ENCODE data around the gene LRRC43.

The LRRC43 gene

DNA sequence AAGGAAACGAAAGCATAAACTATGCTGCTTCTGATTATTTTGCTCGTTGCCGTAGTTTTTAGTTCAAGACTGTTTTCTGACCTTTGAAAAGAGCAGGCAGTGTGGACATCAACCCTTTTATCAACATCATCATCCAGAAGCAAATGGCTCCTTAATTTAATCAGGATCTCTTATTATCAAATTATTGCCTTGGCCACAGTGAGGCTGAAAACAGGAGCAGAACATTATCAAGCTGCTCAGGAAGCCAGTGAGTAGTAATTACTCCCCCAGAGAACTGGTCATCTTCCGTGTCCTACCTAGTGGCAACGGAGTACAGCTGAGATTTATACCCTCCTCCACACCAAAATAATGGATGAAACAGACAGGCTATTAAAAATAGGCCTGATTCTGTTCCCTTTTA lies 45.2 kb downstream of the LRRC43 start:
- no peak for DNase-seq

GRCh38 chr12:122230798-122231197 lies 47.9 kb downstream of the LRRC43 start:
- no peak for DNase-seq

GRCh38 chr12:122232691-122233090 lies 49.8 kb downstream of the LRRC43 start:
- DNase-seq, result no peak

DNA sequence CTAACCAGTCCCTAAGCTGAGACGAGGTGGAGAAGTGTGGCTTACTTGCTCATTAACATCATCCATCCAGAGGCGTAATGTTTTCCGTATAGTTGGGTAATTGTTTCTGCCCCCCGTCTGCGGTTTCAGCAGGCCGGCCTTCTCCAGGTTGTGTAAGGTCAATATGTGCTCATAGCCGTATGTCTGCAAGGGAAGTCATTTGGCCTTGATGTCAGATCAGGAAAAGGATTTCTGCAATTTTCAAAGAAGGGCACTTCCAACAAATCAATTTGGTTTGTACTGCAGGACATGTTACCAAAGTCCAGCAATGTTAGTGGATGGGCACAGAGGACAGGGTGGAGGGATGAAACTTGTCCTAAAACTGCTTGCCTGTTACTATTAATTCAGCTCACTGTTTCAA lies 52.8 kb downstream of the LRRC43 start:
- no peak for DNase-seq

DNA sequence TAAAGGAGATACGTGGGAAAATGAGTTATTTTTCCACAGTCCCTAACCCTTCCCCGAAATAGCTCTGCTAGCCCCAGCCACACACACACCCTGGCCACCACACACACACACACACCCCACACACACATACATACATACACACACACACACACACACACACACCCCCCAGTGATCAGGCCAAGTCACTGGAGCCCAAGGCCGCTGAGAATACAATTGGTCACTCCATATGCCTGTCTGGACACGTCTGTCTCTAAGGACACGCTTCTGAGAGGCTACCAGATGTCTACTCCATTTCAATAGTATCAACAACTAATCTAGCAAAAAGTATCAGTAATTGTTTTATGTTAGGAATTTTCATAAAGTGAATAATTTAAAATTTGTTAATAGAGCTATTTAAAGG lies 55.9 kb downstream of the LRRC43 start:
- no peak for DNase-seq

DNA sequence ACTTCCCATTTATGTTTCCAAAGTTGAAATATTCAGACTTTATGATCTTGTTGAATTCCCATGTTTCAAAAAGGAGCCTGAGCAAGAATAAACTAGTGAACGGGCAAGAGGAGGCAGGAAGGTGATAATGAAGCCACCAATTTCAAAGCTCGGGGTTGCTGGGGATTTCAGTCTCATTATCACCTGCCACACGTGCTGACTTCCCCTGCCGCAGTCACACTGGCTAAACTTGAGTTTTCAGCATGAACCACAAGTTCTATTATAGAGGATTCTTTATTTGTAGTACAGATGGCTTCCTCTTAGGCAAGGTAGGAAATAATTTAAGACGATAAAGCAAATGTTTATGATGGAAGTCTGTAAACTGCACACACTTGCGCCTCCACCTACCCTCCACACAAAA lies 61.0 kb downstream of the LRRC43 start:
- no peak for DNase-seq

- no peak for DNase-seq
Measured at GRCh38 chr12:122244565-122245371, 61.8 kb downstream of the LRRC43 start.

- no peak for DNase-seq
Measured at GRCh38 chr12:122245553-122245952, 62.6 kb downstream of the LRRC43 start.

DNA sequence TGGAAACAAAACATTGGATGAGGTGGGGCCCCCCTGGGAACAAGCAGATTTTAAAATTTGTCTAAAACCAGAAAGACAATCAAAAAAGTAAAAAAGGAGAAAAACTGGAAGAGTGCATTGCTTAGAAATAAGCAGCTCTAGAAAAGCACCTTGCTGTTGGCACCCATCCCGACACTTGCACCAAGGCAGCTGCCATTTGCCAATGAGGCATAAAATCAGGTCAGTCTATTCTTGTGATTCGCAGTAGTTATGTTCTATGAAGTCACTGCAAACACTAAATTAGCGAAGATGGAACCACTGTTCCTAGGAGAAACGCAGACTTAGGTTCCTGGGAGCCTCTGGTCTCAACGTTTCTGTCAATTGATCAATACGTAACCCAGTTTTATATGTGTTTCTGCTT lies 67.1 kb downstream of the LRRC43 start:
- DNase-seq, result no peak

- no peak for DNase-seq
Measured at GRCh38 chr12:122250536-122250935, 67.6 kb downstream of the LRRC43 start.

Data from RPMI8226 (cell line).